MM.1S (cell line): Measurements from ENCODE around the gene FAM3D.

ENCODE experiments used
- CTCF ChIP-seq: fragments of 300-600 bp; sonication (generic); IDR thresholded peaks from 2 replicates; pipeline ENCODE4 v1.5.1; 2016; ENCODE audit warnings: antibody characterized with exemption, low read length, mixed read lengths
- EZH2 ChIP-seq: fragments of 300-600 bp; sonication (generic); optimal IDR thresholded peaks from 2 replicates; pipeline ENCODE3; 2017; ENCODE audit warnings: low read depth, mild to moderate bottlenecking, antibody characterized with exemption, low read length, mixed read lengths
- EZH2phosphoT487 ChIP-seq: fragments of 300-600 bp; sonication (generic); IDR thresholded peaks from 2 replicates; pipeline ENCODE4 v1.6.1; 2018; ENCODE audit warnings: antibody characterized with exemption, low read length

- TF ChIP-seq CTCF (no peak), EZH2 (no peak), EZH2phosphoT487 (no peak)
These were observed 38.2 kb upstream of the FAM3D start for GRCh38 chr3:58704745-58705144.
